GM12874 (cell line): ENCODE measurements around the gene BRDT.

Source experiments
- CTCF ChIP-seq: IDR thresholded peaks from 2 replicates; pipeline ENCODE4 v1.5.1; 2011; ENCODE audit warnings: low read depth, mild to moderate bottlenecking, control low read depth, low read length, moderate library complexity; ENCODE audit not compliant: insufficient read depth

BRDT gene

DNA sequence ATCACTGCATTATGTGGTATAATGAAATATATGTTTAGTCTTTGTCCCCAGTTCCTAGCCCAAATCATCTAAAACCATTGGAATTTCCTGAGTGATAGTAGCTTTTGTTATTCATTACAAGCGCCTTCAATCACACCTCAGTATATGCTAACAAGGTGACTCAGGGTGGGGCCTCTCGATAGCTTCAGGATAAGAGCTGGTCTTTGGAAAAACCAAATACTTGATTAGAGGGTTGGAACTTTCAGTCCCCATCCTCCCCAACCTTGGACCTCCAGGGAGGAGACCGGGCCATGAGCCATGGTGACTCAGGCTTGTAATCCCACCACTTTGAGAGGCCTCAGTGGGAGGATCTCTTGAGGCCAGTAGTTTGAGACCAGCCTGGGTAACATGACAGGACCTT, 5.1 kb upstream of the BRDT start:
- no peak for TF ChIP-seq CTCF

DNA sequence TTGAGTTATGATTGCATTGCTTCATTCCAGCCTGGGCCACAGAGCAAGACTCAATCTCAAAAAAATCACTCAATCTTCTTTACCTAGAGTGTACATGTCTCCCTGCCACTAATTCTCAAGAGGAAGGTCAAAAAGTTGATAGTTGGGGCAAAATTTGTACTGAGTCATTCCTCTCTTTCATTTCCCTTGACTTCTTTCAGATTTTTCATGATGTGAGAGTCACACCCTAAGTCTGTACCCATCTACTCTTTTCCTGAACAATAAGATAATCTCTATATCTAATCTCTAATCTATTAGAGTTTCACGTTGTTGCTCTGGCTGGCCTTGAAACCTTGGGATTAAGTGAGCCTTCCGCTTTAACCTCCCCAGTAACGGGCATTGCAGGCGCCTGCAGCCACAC, 1.1 kb upstream of the BRDT start:
- TF ChIP-seq CTCF = no peak

DNA sequence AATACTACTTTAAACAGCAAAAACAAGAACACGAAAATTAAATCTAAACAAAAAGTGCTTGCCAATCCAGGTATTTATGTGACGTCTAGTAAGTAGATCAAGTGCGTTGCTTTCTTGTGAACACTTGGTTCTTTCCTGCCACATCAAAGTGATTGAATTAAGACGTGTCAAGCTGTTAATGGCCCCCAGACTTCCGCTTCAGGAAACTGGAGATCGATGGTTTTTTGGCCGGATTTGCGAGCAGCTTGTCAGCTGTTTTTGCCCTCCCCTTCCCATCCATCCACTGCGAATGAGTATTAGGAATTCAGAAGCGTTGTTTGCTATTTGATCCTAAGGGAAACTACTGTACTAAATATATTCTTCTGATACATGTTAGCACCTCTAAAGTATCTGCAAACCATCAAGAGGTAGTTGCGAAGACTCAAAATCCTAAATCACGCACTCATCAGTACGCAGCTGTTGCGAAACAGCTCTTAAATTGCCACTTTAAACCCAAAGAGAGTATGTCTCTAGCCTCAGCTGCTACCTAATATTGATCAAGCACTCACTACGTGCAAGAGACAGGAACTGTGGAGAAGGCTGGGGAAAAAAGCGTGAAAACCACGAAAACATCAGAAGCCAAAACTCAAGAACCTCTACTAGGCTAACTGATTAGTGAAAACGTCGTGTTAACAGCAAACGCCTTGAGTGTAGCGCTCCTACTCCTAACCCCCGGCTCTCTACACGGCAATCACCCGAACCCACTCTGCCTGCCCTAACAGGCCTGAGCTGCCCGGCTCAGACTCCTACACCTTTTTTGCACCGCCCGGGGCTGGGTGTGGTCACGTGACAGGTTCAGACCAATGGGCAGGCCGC, 473 bp upstream of the BRDT start:
- no peak for TF ChIP-seq CTCF

DNA sequence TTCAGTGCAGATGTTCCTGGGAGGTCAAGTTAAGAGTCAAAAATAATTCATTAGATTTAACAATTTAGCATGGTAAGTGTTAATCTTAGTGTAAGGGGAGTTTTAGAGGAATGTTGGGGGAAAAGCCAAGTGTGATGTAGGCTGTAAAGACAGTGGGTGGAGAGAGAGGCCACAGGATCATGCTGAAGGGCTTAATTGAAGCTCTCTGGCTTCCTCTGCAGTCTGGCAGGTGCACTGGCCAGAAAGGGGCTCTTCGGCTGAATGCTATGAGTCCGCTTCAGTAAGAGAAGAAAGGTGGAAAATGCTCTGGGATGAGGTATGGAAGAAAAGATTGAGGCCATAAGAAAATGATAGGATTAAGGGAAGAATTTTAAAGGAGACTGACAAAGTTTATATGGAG, 3.0 kb downstream of the BRDT start:
- TF ChIP-seq CTCF = no peak

GRCh38 chr1:91958926-91959325, 9.7 kb downstream of the BRDT start:
- no peak for TF ChIP-seq CTCF

DNA sequence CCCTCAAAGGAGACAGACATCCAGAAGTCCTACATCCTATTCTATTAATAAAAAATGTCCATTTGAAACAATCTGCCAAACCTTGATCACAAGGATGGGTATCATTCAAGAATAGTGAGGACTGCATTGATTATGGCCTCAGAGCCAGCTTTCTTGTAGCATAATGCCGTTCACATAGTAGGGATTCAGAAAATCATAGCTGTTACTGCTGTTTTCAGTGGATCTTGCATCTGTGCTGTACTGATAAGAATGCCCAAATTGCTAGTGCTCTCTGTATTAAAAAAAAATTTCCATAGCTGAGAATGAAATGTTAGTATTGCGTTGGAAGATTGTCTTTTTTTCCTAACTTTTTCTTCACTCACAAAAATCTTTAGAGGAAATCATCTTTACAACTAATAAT, 19.1 kb downstream of the BRDT start:
- no peak for TF ChIP-seq CTCF

- no peak for TF ChIP-seq CTCF
Observed at GRCh38 chr1:91979383-91979782, 30.2 kb downstream of the BRDT start.

DNA sequence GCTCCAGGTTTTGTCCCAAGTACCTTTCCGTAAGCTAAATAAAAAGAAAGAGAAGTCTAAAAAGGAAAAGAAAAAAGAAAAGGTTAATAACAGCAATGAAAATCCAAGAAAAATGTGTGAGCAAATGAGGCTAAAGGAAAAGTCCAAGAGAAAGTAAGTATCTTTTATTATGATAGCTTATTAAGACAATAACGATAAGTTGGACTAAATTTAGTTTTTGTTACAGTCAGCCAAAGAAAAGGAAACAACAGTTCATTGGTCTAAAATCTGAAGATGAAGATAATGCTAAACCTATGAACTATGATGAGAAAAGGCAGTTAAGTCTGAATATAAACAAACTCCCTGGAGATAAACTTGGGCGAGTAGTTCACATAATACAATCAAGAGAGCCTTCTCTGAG, 31.5 kb downstream of the BRDT start:
- TF ChIP-seq CTCF = no peak
